Measurements from ENCODE around the gene TTC28.
"Not testable (repeated sequence)": the region's sequence is repeated elsewhere in the genome, so short reads cannot be mapped to it uniquely, and the experiment has no call there.

Gene TTC28

DNA sequence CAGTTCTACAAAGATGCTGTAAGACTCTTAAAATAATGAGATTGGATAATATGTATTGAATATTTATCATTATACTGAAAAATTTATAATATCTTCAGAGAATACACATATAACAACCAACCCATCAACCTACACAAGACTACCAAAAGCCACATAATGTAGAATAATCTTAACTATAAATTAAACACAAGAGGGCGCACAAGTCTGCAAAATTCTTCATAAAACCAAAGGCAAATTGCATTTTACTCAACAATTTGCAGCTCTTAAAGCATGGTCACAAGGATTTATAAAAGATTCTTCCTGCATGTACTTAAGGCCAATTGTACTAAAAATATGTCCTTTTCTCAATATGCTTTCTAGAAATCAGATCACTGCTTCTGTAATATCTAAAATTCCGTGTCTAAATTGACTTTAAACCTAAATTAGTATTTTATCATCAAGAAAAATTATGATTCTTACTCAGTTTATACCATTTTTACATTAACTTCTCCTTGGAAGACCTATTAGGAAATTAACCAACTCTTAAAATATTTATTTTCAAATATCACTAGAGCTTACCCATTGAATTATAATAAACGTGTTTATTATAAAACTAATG lies 79.0 kb downstream of the TTC28 start:
- peak; percentile 67 for DNase-seq

GRCh38 chr22:28599693-28600092 lies 79.9 kb downstream of the TTC28 start:
- DNase-seq: no peak

DNA sequence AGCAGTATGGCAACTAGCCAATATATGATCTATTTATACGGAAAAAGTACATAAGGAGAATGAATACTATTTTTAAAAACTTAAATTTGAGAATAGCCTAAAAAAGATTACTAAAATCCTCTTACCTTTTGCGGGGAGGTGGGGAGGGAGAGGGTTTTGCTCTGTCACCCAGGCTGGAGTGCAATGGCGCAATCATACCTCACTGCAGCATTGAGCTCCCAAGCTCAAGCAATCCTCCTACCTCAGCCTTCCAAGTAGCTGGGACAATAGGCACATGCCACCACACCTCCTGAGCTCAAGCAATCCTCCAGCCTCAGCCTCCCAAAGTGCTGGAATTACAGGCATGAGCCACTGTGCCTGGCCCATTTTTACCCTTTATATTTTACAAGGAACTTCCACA lies 82.0 kb downstream of the TTC28 start:
- DNase-seq: no peak

GRCh38 chr22:28594797-28595462 lies 84.7 kb downstream of the TTC28 start:
- peak; percentile 29 for DNase-seq

DNA sequence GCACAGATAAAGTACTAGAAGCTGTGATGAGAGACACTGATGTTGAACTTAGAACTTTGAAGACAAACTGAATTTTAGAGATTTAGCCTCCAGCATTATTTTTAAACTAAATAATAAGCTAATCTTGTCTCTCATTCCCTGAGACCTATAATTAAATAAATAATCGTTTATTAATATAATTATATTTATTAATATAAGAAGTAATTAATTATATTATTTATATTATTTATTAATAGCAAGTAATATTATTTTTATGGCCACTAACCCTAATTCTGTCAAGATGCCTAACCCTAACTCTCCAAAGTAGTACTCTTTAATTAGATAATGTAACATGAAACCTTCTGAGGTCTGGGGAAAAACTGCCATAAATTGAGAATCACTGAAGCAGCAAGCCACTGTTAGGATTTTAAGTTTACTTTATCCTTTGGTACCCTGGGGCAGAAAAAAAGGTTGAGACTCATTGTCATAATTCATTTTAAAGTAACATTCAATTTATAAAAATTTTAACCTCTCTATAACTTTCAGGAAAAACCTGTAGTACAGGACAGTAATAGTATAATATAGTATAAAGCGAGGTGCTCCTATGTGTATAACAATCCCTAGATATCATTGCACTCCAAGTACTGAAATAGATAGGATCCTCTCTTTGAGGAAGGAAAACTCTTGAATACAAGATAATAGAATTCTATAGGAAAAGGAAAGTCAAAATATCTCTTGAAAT lies 85.4 kb downstream of the TTC28 start:
- DNase-seq: no peak

GRCh38 chr22:28593299-28593698 lies 86.3 kb downstream of the TTC28 start:
- no peak for DNase-seq

- DNase-seq: no peak
These were observed 90.4 kb downstream of the TTC28 start for GRCh38 chr22:28589102-28589750.

GRCh38 chr22:28585324-28585723 lies 94.3 kb downstream of the TTC28 start:
- no peak for DNase-seq

DNA sequence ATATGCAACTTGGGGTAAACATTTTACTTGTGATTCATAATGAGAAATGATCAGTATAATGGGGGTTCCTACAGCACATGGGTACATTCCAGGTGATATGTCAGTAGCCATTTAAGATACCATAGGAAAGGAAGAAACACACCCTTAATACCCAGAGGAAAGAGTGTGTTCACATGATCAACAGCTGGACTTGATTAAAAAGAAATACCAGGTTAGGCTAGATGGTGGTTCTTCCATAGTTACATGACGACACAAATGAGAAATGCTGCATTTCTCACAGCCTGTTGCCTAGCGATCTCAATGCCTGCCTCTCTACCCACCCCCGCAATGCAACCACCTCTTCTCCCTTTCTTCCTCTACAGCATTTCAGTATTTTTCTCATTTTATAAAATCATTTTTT lies 96.8 kb downstream of the TTC28 start:
- no peak for DNase-seq

DNA sequence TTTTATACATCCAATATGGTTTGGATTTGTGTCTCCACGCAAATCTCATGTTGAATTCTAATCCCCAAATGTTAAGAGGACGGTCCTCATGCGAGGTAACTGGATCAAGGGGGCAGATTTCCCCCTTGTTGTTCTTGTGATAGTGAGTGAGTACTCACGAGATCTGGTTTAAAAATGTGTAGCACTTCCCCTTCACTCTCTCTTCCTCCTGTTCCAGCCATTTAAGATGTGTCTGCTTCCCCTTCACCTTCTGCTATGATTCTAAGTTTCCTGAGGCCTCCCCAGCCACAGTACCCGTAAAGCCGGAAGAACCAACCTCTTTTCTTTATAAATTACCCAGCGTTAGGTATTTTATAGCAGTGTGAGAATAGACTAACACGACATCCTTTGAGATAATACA lies 98.6 kb downstream of the TTC28 start:
- DNase-seq: no peak

DNA sequence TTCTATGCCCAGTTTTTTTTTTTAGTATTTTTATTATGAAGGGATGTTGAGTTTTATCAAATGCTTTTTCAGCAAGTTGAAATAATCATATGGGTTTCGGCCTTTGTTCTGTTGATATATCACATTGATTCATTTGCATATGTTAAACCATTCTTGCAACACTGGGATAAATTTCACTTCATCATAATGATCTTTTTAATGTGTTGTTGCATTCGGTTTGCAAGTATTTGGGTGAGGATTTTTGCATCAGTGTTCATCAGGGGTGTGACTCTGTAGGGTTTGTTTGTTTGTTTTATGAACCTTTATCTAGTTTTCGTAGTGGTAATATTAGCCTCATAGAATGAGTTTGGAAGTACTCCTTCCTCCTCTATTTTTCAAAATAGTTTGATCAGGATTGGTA lies 103.5 kb downstream of the TTC28 start:
- DNase-seq: no peak

DNA sequence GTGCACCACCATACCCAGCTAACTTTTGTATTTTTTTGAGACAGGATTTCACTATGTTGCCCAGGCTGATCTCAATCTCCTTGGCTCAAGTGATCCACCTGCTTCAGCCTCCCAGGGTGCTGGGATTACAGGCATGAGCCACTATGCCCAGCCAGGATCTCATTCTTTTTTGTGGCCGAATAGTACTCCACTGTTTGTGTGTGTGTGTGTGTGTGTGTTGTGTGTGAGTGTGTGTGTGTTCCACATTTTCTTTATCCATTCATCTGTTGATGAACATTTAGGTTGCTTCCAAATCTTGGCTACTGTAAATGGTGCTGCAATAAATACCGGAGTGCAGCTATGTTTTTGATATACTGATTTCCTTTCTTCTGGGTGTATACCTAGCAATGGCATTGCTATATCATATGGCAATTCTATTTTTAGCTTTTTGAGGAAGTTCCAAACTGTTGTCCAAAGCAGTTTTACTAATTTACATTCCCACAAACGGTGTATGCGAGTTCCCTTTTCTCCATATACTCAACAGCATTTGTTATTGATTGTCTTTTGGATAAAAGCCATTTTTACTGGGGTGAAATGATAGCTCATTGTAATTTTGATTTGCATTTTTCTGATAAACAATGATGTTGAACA lies 105.4 kb downstream of the TTC28 start:
- no peak for DNase-seq

GRCh38 chr22:28570696-28571373 lies 108.8 kb downstream of the TTC28 start:
- DNase-seq: no peak

GRCh38 chr22:28568974-28569373 lies 110.7 kb downstream of the TTC28 start:
- not testable (repeated sequence) for DNase-seq

- no peak for DNase-seq
These were observed 111.5 kb downstream of the TTC28 start for GRCh38 chr22:28568099-28568498.

GRCh38 chr22:28566920-28567499 lies 112.6 kb downstream of the TTC28 start:
- not testable (repeated sequence) for DNase-seq

DNA sequence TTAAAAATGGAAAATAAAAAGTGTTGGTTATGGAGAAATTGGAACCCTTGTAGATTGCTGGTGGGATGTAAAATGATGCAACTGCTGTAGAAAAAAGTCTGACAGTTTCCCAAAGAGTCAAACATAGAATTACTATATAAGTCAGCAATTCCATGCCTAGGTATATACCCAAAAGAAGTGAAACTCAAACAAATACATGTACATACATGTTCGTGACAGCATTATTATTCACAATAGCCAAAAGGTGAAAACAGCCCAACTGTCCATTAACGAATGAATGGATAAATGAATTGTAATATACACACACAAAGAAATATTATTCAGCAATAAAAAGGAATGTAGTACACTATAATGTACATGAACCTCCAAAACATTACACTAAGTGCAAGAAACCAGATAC lies 116.0 kb downstream of the TTC28 start:
- DNase-seq: no peak

- no peak for DNase-seq
These were observed 117.3 kb downstream of the TTC28 start for GRCh38 chr22:28562324-28562723.

GRCh38 chr22:28560743-28561101 lies 118.9 kb downstream of the TTC28 start:
- not testable (repeated sequence) for DNase-seq

- no peak for DNase-seq
These were observed 119.4 kb downstream of the TTC28 start for GRCh38 chr22:28560046-28560742.

- DNase-seq: no peak
These were observed 122.5 kb downstream of the TTC28 start for GRCh38 chr22:28557184-28557583.

All from CD4-positive, alpha-beta T cell treated with Interleukin-4 for 4 hours (primary cell).